ENCODE data around the gene PPP1R8. TPM values are rescaled to one million over a fixed set of nuclear protein-coding genes. Genes with fewer than 3 reads are reported as not detected.

PPP1R8 gene
- total RNA-seq, 1 donor from 2014 or later, result 39.7 TPM

- Mint-ChIP-seq H3K4me1 (ENCODE audit: low read depth) (peaks cover 10% of the 10 kb centered on the region), H3K27me3 (ENCODE audit: low read depth) (no peaks in the 10 kb centered on the region), H3K9me3 (ENCODE audit: low read depth) (no peaks in the 10 kb centered on the region), H3K36me3 (ENCODE audit: low read depth) (no peaks in the 10 kb centered on the region), H3K4me3 (ENCODE audit: unreplicated experiment) (no peak overlapping the region), H3K27ac (ENCODE audit: unreplicated experiment) (peak overlapping the region; percentile 54)
- no peak for TF ChIP-seq CTCF (IDR thresholded peaks at IDR 0.05)
- DNase-seq (ENCODE audit: low spot score), result peak; percentile 35
These were observed 32.9 kb downstream of the PPP1R8 start for GRCh38 chr1:27863538-27863915.

GRCh38 chr1:27864264-27864895 is 33.8 kb downstream of the PPP1R8 start:
- peak overlapping the region; percentile 6 for H3K27ac Mint-ChIP-seq (ENCODE audit: unreplicated experiment)
- no peaks in the 10 kb centered on the region for H3K27me3 Mint-ChIP-seq (ENCODE audit: low read depth)
- DNase-seq (ENCODE audit: low spot score), result peak; percentile 18
- TF ChIP-seq CTCF (IDR thresholded peaks at IDR 0.05), result no peak
- H3K4me1 Mint-ChIP-seq (ENCODE audit: low read depth), result peaks cover 10% of the 10 kb centered on the region
- H3K4me3 Mint-ChIP-seq (ENCODE audit: unreplicated experiment), result no peak overlapping the region
- H3K9me3 Mint-ChIP-seq (ENCODE audit: low read depth), result no peaks in the 10 kb centered on the region
- H3K36me3 Mint-ChIP-seq (ENCODE audit: low read depth), result no peaks in the 10 kb centered on the region

- Mint-ChIP-seq H3K27ac (ENCODE audit: unreplicated experiment) (no peak overlapping the region), H3K4me3 (ENCODE audit: unreplicated experiment) (no peak overlapping the region), H3K9me3 (ENCODE audit: low read depth) (no peaks in the 10 kb centered on the region), H3K4me1 (ENCODE audit: low read depth) (peaks cover 10% of the 10 kb centered on the region), H3K27me3 (ENCODE audit: low read depth) (no peaks in the 10 kb centered on the region), H3K36me3 (ENCODE audit: low read depth) (no peaks in the 10 kb centered on the region)
- DNase-seq (ENCODE audit: low spot score), result peak; percentile 7
- TF ChIP-seq CTCF (IDR thresholded peaks at IDR 0.05), result no peak
These were observed 35.2 kb downstream of the PPP1R8 start for GRCh38 chr1:27865821-27866220.

DNA sequence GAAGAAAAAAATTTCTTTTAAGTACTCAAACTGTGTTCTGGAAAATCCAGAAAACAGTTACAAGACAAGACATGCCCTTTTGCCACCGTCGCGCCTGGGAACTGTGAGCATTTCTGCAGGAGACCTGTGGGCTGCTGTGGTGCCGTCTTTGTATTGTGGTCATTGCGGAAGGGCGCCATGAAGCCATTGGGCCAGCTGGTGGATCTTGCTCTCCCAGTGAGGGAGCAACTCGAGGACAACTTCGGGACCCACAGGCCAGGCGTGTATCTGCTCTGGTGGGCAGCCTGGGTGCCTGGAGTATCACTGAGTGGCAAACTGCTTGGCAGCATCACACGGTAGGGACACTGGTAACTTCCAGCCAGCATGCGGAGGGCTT is 38.0 kb downstream of the PPP1R8 start:
- Mint-ChIP-seq H3K4me3 (ENCODE audit: unreplicated experiment) (no peak overlapping the region), H3K9me3 (ENCODE audit: low read depth) (no peaks in the 10 kb centered on the region), H3K27ac (ENCODE audit: unreplicated experiment) (no peak overlapping the region), H3K4me1 (ENCODE audit: low read depth) (peaks cover 11% of the 10 kb centered on the region), H3K36me3 (ENCODE audit: low read depth) (no peaks in the 10 kb centered on the region), H3K27me3 (ENCODE audit: low read depth) (peaks cover 3% of the 10 kb centered on the region)
- TF ChIP-seq CTCF (IDR thresholded peaks at IDR 0.05), result no peak
- peak; percentile 59 for DNase-seq (ENCODE audit: low spot score)

DNA sequence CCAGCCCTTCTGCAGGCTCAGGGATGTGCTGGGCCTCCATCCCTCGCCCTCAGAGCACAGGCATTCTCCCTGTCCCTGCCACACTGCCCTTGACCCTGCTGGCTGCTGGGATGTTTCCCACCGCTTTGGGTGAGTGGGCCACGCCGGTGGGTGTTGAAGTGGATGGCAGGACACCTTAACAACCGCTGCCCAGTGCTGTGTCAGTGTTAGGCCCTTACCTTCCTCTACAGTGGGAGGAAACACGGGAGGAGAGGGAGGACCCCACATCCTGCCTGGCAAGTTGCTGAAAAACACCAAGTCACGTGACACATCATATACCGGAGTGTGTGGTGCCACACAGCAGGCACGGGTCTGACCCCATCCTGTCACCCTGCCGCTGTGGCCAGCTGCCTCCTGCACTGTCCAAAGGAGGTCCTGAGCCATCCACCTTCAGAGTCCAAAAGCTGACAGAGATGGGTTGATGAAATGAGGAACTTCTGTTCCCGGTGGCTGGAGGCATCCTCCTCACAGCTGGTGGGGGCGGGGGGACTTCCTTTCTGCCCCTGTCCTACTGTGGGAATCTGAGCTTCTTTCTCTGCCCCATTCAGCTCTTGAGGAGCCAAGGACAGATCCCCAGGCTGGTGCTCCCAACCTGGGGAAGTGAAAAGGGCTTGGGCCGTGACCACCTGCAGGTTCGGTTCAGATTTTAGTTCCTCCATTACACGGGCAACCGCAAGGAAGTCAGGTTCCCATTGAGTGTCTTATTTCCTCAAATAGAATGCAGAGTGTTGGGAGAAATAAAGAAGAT is 38.5 kb downstream of the PPP1R8 start:
- Mint-ChIP-seq H3K36me3 (ENCODE audit: low read depth) (no peaks in the 10 kb centered on the region), H3K27me3 (ENCODE audit: low read depth) (peaks cover 3% of the 10 kb centered on the region), H3K4me3 (ENCODE audit: unreplicated experiment) (no peak overlapping the region), H3K9me3 (ENCODE audit: low read depth) (no peaks in the 10 kb centered on the region), H3K27ac (ENCODE audit: unreplicated experiment) (no peak overlapping the region), H3K4me1 (ENCODE audit: low read depth) (peaks cover 10% of the 10 kb centered on the region)
- TF ChIP-seq CTCF (IDR thresholded peaks at IDR 0.05), result no peak
- no peak for DNase-seq (ENCODE audit: low spot score)
